HG03025 (cell line): ENCODE data around the gene PCNX3.
A peak's percentile ranks its signal among the peaks of the same experiment; 100 is the strongest.

Experiments
- ATAC-seq: cut with Tn5 transposase; IDR thresholded peaks from one replicate; pipeline ENCODE4 v1.9.1; 2021; ENCODE audit warnings: mild to moderate bottlenecking, moderate library complexity; ENCODE audit not compliant: unreplicated experiment, low FRiP score

PCNX3 gene

GRCh38 chr11:65615229-65615949 is at the start of gene PCNX3:
TSS of gene PCNX3 (plus strand) at chr11:65615776. CDS start at chr11:65616312, 536 bp downstream.
- ATAC-seq: peak; percentile 71

GRCh38 chr11:65569164-65569972 is 46.2 kb upstream of the PCNX3 start:
- ATAC-seq: no peak

GRCh38 chr11:65569973-65570918 is 45.3 kb upstream of the PCNX3 start, which contains the start of gene ZNRD2:
TSS of gene ZNRD2 (plus strand) at chr11:65570477. CDS start at chr11:65570492, 15 bp downstream.
- ATAC-seq: peak; percentile 61

GRCh38 chr11:65571420-65571819 is 44.2 kb upstream of the PCNX3 start:
- no peak for ATAC-seq

GRCh38 chr11:65571940-65572339 is 43.6 kb upstream of the PCNX3 start:
- ATAC-seq: no peak

- ATAC-seq: no peak
These were observed 43.1 kb upstream of the PCNX3 start, which contains the start of gene FAM89B for GRCh38 chr11:65572356-65573051. TSS of gene FAM89B (plus strand) at chr11:65572538. CDS start at chr11:65572670, 132 bp downstream.

- ATAC-seq: no peak
These were observed 42.0 kb upstream of the PCNX3 start for GRCh38 chr11:65573391-65574079.

GRCh38 chr11:65574109-65574810 is 41.3 kb upstream of the PCNX3 start:
- ATAC-seq: no peak

- no peak for ATAC-seq
These were observed 40.6 kb upstream of the PCNX3 start for GRCh38 chr11:65574811-65575567.

GRCh38 chr11:65575568-65576231 is 39.9 kb upstream of the PCNX3 start, which contains the start of gene EHBP1L1:
TSS of gene EHBP1L1 (plus strand) at chr11:65576053. CDS start at chr11:65576303, 250 bp downstream.
- ATAC-seq: no peak

GRCh38 chr11:65576232-65576866 is 39.2 kb upstream of the PCNX3 start:
- no peak for ATAC-seq

GRCh38 chr11:65576867-65577755 is 38.5 kb upstream of the PCNX3 start:
- ATAC-seq: no peak

- no peak for ATAC-seq
These were observed 37.8 kb upstream of the PCNX3 start for GRCh38 chr11:65577756-65578109.

GRCh38 chr11:65578134-65578533 is 37.4 kb upstream of the PCNX3 start:
- ATAC-seq: no peak

GRCh38 chr11:65578667-65579066 is 36.9 kb upstream of the PCNX3 start:
- no peak for ATAC-seq

GRCh38 chr11:65579291-65579690 is 36.3 kb upstream of the PCNX3 start:
- no peak for ATAC-seq
